Neural cell (in vitro differentiated cells): ENCODE measurements around the gene TICAM2. TPM values are rescaled to one million over a fixed set of nuclear protein-coding genes. Genes with fewer than 3 reads are reported as not detected.

Experiments used
- H2AFZ ChIP-seq: fragments of 200-600, 300-800 bp; sonication (generic), shearing (Covaris generic); 2 replicates; pipeline ENCODE4 v1.6.0; 2014; ENCODE audit warnings: low read depth, mild to moderate bottlenecking, antibody characterized with exemption, low read length, moderate library complexity
- H3F3A ChIP-seq: fragments of 200-600 bp; shearing (Covaris generic); 2 replicates; pipeline ENCODE4 v1.6.1; 2016; ENCODE audit warnings: mild to moderate bottlenecking, moderate library complexity, mixed read lengths, antibody characterized with exemption, low read length; ENCODE audit not compliant: insufficient read depth, poor library complexity, severe bottlenecking
- H3K27ac ChIP-seq: fragments of 200-600, 300-800 bp; sonication (generic), shearing (Covaris generic); 2 replicates; pipeline ENCODE4 v1.5.1; 2014; ENCODE audit warnings: mild to moderate bottlenecking, low read length, moderate library complexity
- H3K27me3 ChIP-seq: fragments of 300-800, 200-600 bp; sonication (generic), shearing (Covaris generic); 2 replicates; pipeline ENCODE4 v1.6.0; 2014; ENCODE audit warnings: mild to moderate bottlenecking, low read depth, low read length, moderate library complexity; ENCODE audit not compliant: insufficient read depth
- H3K36me3 ChIP-seq: fragments of 300-800, 200-600 bp; sonication (generic), shearing (Covaris generic); 2 replicates; pipeline ENCODE4 v1.5.1; 2014; ENCODE audit warnings: mild to moderate bottlenecking, antibody characterized with exemption, low read length, moderate library complexity; ENCODE audit not compliant: insufficient read depth
- H3K4me2 ChIP-seq: fragments of 300-800, 200-600 bp; sonication (generic), shearing (Covaris generic); 2 replicates; pipeline ENCODE4 v1.6.0; 2014; ENCODE audit warnings: mild to moderate bottlenecking, low read length
- H3K4me3 ChIP-seq: fragments of 300-800, 200-600 bp; sonication (generic), shearing (Covaris generic); 2 replicates; pipeline ENCODE4 v1.5.1; 2014; ENCODE audit warnings: mild to moderate bottlenecking, low read length, moderate library complexity
- H3K79me2 ChIP-seq: fragments of 200-600 bp; shearing (Covaris generic); replicated peaks from 2 replicates; pipeline ENCODE4 v1.6.0; 2014; ENCODE audit warnings: mild to moderate bottlenecking, low read length, moderate library complexity; ENCODE audit not compliant: insufficient read depth
- H3K9ac ChIP-seq: fragments of 300-800, 200-600 bp; sonication (generic), shearing (Covaris generic); 2 replicates; pipeline ENCODE4 v1.6.1; 2016; ENCODE audit warnings: mild to moderate bottlenecking, low read length, mixed read lengths
- H3K9me2 ChIP-seq: fragments of 200-600 bp; shearing (Covaris generic); 2 replicates; pipeline ENCODE4 v1.6.1; 2016; ENCODE audit warnings: mild to moderate bottlenecking, low read length, mixed read lengths; ENCODE audit not compliant: insufficient read depth
- H3K9me3 ChIP-seq: fragments of 200-600, 300-800 bp; sonication (generic), shearing (Covaris generic); 2 replicates; pipeline ENCODE4 v1.6.1; 2016; ENCODE audit warnings: mild to moderate bottlenecking, mixed run types, low read length, moderate library complexity, mixed read lengths
- H4K20me1 ChIP-seq: fragments of 200-600 bp; shearing (Covaris generic); 2 replicates; pipeline ENCODE4 v1.6.1; 2016; ENCODE audit warnings: mild to moderate bottlenecking, mixed run types; ENCODE audit not compliant: insufficient read depth
- EP300 ChIP-seq: fragments of 450-650 bp; conservative IDR thresholded peaks from 2 replicates; pipeline ENCODE4 v1.6.1; 2014; ENCODE audit warnings: antibody characterized with exemption, mild to moderate bottlenecking, moderate library complexity; ENCODE audit not compliant: poor library complexity, severe bottlenecking
- EZH2 ChIP-seq: fragments of 200-600, 300-800 bp; shearing (Covaris generic), sonication (generic); IDR thresholded peaks from 2 replicates; pipeline ENCODE4 v1.6.1; 2014; ENCODE audit warnings: antibody characterized with exemption, low read length, borderline replicate concordance, mild to moderate bottlenecking; ENCODE audit not compliant: insufficient read depth, poor library complexity, severe bottlenecking
- MXI1 ChIP-seq: fragments of 450-650 bp; conservative IDR thresholded peaks from 2 replicates; pipeline ENCODE4 v1.6.1; 2014; ENCODE audit warnings: antibody characterized with exemption, mild to moderate bottlenecking; ENCODE audit not compliant: poor library complexity, severe bottlenecking
- POLR2AphosphoS5 ChIP-seq: IDR thresholded peaks from 2 replicates; pipeline ENCODE4 v1.6.1; 2012
- RAD21 ChIP-seq: fragments of 450-650 bp; conservative IDR thresholded peaks from 2 replicates; pipeline ENCODE4 v1.6.1; 2014; ENCODE audit warnings: antibody characterized with exemption, mild to moderate bottlenecking, moderate library complexity
- SMC3 ChIP-seq: fragments of 450-650 bp; conservative IDR thresholded peaks from 2 replicates; pipeline ENCODE4 v1.6.1; 2014; ENCODE audit warnings: antibody characterized with exemption, mild to moderate bottlenecking, moderate library complexity; ENCODE audit not compliant: poor library complexity
- TAF1 ChIP-seq: IDR thresholded peaks from 2 replicates; pipeline ENCODE4 v1.6.1; 2012; ENCODE audit warnings: low read depth
- polyA plus RNA-seq: library from polyadenylated mRNA; depleted of rRNA; stranded (reverse); fragments of >200 nt; gene quantifications from 2 replicates; pipeline ENCODE4 v1.2.3, GENCODE V29; 2014
- TF ChIP-seq, protein P1 (sequence below): IDR thresholded peaks from 2 replicates; pipeline ENCODE4 v1.6.1; 2012; ENCODE audit warnings: borderline replicate concordance
- TF ChIP-seq, protein P2 (sequence below): fragments of 450-650 bp; IDR thresholded peaks from 2 replicates; pipeline ENCODE4 v1.5.1; 2014; ENCODE audit warnings: antibody characterized with exemption, mild to moderate bottlenecking, moderate library complexity; ENCODE audit not compliant: poor library complexity, severe bottlenecking

Gene TICAM2
- polyA plus RNA-seq, 1 donor from 2014 or later: not detected

DNA sequence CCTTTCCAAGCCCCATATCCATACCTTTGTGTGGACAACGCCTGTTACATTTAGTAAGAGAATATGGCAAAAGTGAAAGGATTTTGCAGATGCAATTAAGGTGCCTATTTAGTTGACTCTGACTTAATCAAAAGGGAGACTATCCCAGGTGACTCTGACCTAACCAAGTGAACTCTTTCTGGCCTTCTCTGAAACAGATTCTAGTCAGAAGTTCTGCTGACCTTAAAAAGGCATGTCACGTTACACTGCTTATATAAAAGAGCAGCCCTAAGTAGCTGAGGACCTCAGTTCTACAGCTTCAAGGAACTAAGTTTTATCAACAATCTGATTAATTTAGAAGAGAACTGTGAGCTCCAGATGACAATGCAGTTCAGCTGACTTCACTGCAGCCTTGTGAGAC lies 5.7 kb upstream of the TICAM2 start:
- H3K36me3 ChIP-seq: no peaks in the 10 kb centered on the region
- H3K9ac ChIP-seq: no peak overlapping the region
- no peaks in the 10 kb centered on the region for H4K20me1 ChIP-seq
- H3K79me2 ChIP-seq: no peaks in the 10 kb centered on the region
- TF ChIP-seq MXI1 (no peak), SMC3 (no peak), TAF1 (no peak), EP300 (no peak), RAD21 (no peak), EZH2 (no peak), POLR2AphosphoS5 (no peak)
- TF ChIP-seq, protein P1, sequence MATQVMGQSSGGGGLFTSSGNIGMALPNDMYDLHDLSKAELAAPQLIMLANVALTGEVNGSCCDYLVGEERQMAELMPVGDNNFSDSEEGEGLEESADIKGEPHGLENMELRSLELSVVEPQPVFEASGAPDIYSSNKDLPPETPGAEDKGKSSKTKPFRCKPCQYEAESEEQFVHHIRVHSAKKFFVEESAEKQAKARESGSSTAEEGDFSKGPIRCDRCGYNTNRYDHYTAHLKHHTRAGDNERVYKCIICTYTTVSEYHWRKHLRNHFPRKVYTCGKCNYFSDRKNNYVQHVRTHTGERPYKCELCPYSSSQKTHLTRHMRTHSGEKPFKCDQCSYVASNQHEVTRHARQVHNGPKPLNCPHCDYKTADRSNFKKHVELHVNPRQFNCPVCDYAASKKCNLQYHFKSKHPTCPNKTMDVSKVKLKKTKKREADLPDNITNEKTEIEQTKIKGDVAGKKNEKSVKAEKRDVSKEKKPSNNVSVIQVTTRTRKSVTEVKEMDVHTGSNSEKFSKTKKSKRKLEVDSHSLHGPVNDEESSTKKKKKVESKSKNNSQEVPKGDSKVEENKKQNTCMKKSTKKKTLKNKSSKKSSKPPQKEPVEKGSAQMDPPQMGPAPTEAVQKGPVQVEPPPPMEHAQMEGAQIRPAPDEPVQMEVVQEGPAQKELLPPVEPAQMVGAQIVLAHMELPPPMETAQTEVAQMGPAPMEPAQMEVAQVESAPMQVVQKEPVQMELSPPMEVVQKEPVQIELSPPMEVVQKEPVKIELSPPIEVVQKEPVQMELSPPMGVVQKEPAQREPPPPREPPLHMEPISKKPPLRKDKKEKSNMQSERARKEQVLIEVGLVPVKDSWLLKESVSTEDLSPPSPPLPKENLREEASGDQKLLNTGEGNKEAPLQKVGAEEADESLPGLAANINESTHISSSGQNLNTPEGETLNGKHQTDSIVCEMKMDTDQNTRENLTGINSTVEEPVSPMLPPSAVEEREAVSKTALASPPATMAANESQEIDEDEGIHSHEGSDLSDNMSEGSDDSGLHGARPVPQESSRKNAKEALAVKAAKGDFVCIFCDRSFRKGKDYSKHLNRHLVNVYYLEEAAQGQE: no peak
- TF ChIP-seq, protein P2, sequence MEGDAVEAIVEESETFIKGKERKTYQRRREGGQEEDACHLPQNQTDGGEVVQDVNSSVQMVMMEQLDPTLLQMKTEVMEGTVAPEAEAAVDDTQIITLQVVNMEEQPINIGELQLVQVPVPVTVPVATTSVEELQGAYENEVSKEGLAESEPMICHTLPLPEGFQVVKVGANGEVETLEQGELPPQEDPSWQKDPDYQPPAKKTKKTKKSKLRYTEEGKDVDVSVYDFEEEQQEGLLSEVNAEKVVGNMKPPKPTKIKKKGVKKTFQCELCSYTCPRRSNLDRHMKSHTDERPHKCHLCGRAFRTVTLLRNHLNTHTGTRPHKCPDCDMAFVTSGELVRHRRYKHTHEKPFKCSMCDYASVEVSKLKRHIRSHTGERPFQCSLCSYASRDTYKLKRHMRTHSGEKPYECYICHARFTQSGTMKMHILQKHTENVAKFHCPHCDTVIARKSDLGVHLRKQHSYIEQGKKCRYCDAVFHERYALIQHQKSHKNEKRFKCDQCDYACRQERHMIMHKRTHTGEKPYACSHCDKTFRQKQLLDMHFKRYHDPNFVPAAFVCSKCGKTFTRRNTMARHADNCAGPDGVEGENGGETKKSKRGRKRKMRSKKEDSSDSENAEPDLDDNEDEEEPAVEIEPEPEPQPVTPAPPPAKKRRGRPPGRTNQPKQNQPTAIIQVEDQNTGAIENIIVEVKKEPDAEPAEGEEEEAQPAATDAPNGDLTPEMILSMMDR: no peak
- H2AFZ ChIP-seq: no peak overlapping the region
- H3K9me3 ChIP-seq: no peaks in the 10 kb centered on the region
- no peaks in the 10 kb centered on the region for H3F3A ChIP-seq
- no peak overlapping the region for H3K4me3 ChIP-seq
- no peaks in the 10 kb centered on the region for H3K27me3 ChIP-seq
- H3K27ac ChIP-seq: no peak overlapping the region
- no peak overlapping the region for H3K4me2 ChIP-seq
- H3K9me2 ChIP-seq: no peaks in the 10 kb centered on the region

DNA sequence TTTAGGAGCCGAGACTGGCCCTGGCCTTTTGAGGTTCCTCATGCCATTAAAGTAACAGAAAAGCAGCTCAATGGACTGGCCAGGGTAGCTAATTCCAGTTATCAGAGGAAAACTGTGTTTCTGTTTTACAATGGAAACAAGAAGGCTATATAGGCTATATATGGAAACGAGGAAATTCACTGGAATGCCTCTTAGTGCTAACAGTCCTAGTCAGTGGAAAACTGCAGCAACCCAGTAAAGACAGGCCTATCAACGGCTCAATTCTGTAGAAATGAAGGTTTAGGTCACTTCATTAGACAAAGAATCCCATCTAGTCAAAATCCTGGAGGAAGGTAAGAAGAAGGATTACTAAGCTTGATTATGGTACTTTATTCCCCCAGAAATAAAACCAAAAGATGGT lies 3.2 kb upstream of the TICAM2 start:
- no peak overlapping the region for H3K4me2 ChIP-seq
- H3K9me3 ChIP-seq: no peaks in the 10 kb centered on the region
- no peak overlapping the region for H3K4me3 ChIP-seq
- H3K9me2 ChIP-seq: no peaks in the 10 kb centered on the region
- H4K20me1 ChIP-seq: no peaks in the 10 kb centered on the region
- H3K79me2 ChIP-seq: no peaks in the 10 kb centered on the region
- no peak overlapping the region for H2AFZ ChIP-seq
- H3K36me3 ChIP-seq: no peaks in the 10 kb centered on the region
- TF ChIP-seq TAF1 (no peak), SMC3 (no peak), RAD21 (no peak), POLR2AphosphoS5 (no peak), EZH2 (no peak), MXI1 (no peak), EP300 (no peak)
- TF ChIP-seq, protein P2: no peak
- TF ChIP-seq, protein P1: no peak
- H3K9ac ChIP-seq: no peak overlapping the region
- H3K27ac ChIP-seq: no peak overlapping the region
- no peaks in the 10 kb centered on the region for H3F3A ChIP-seq
- peaks cover 3% of the 10 kb centered on the region for H3K27me3 ChIP-seq
